K562 (cell line): ENCODE results near the gene C1orf116. TPM values are rescaled to one million over a fixed set of nuclear protein-coding genes. Genes with fewer than 3 reads are reported as not detected.

ENCODE experiments used
- ADNP ChIP-seq: fragments of 200-800 bp; sonication (Bioruptor generic); IDR thresholded peaks from 2 replicates; pipeline ENCODE4 v1.6.1; 2016; ENCODE audit warnings: missing genetic modification characterization, missing compliant biosample characterization
- AFF4 ChIP-seq: sonication (generic); formaldehyde crosslinking; IDR thresholded peaks from 2 replicates; pipeline ENCODE4 v1.8.0; 2023; ENCODE audit warnings: mild to moderate bottlenecking, missing genetic modification reagents
- ARID2 ChIP-seq: fragments of 450-650 bp; IDR thresholded peaks from 2 replicates; pipeline ENCODE4 v1.6.1; 2017; ENCODE audit warnings: antibody characterized with exemption, mild to moderate bottlenecking
- CHCHD3 ChIP-seq: fragments of 250-450 bp; sonication (Bioruptor Pico); IDR thresholded peaks from 2 replicates; pipeline ENCODE4 v2.1.2; 2022; ENCODE audit warnings: mild to moderate bottlenecking
- CREM ChIP-seq: IDR thresholded peaks from 2 replicates; pipeline ENCODE4 v1.6.1; 2014; ENCODE audit warnings: antibody characterized with exemption, low read depth
- DPF2 ChIP-seq: fragments of 450-650 bp; IDR thresholded peaks from 2 replicates; pipeline ENCODE4 v1.6.1; 2016
- ERF ChIP-seq: fragments of 450-650 bp; formaldehyde crosslinking; IDR thresholded peaks from 2 replicates; pipeline ENCODE4 v1.4.0; 2020; ENCODE audit warnings: mild to moderate bottlenecking, mixed read lengths
- ETV6 ChIP-seq, 3 experiments: fragments of 150-350 bp in 1 of 3; sonication (generic) in 1 of 3; formaldehyde crosslinking in 1 of 3; IDR thresholded peaks; 2 replicates each; pipeline versions ENCODE4 v1.6.1 to v1.8.0; 2014 to 2022; ENCODE audit warnings: borderline replicate concordance in 2 of 3, low read depth in 2 of 3, antibody characterized with exemption in 1 of 3, low read length in 1 of 3, mild to moderate bottlenecking in 1 of 3, missing genetic modification reagents in 1 of 3
- EWSR1 ChIP-seq: fragments of 450-650 bp; IDR thresholded peaks from 2 replicates; pipeline ENCODE4 v1.6.1; 2018; ENCODE audit warnings: borderline replicate concordance, mild to moderate bottlenecking, low read depth, moderate library complexity; ENCODE audit not compliant: partially characterized antibody
- GATAD2A ChIP-seq: fragments of 450-650 bp; IDR thresholded peaks from 2 replicates; pipeline ENCODE4 v1.6.1; 2017
- GATAD2B ChIP-seq: fragments of 450-650 bp; IDR thresholded peaks from 2 replicates; pipeline ENCODE4 v1.6.1; 2017; ENCODE audit warnings: mild to moderate bottlenecking, borderline replicate concordance
- MIER1 ChIP-seq: fragments of 450-650 bp; IDR thresholded peaks from 2 replicates; pipeline ENCODE4 v1.6.1; 2016; ENCODE audit warnings: antibody characterized with exemption, mild to moderate bottlenecking, low read depth
- MYC ChIP-seq, 2 experiments: fragments of 250-450 bp in 1 of 2; sonication (Bioruptor Pico) in 1 of 2; IDR thresholded peaks; 2 replicates each; pipeline versions ENCODE4 v1.5.1 to v1.6.1; 2012 to 2021; ENCODE audit warnings: low read depth in 2 of 2, borderline replicate concordance in 1 of 2, improper control_type of control experiment in 1 of 2, low read length in 1 of 2, mild to moderate bottlenecking in 1 of 2, moderate library complexity in 1 of 2
- RB1 ChIP-seq: fragments of 450-650 bp; IDR thresholded peaks from 2 replicates; pipeline ENCODE4 v1.6.1; 2017; ENCODE audit warnings: low read depth, mild to moderate bottlenecking
- RNF2 ChIP-seq: sonication (generic); IDR thresholded peaks from 2 replicates; pipeline ENCODE4 v1.6.1; 2016
- SMAD3 ChIP-seq: fragments of 450-650 bp; formaldehyde crosslinking; conservative IDR thresholded peaks from 2 replicates; pipeline ENCODE4 v1.4.0; 2020; ENCODE audit warnings: mild to moderate bottlenecking
- SMC3 ChIP-seq: conservative IDR thresholded peaks from 2 replicates; pipeline ENCODE4 v1.6.1; 2011; ENCODE audit warnings: low read depth, low read length, improper control_type of control experiment; ENCODE audit not compliant: insufficient read depth
- SRSF9 ChIP-seq: fragments of 200-400 bp; formaldehyde crosslinking; IDR thresholded peaks from 2 replicates; pipeline ENCODE4 v1.6.1; 2017; ENCODE audit warnings: low read depth, low read length, borderline replicate concordance
- ZEB2 ChIP-seq: fragments of 450-650 bp; IDR thresholded peaks from 2 replicates; pipeline ENCODE4 v1.6.1; 2016
- ZFP91 ChIP-seq: sonication (generic); formaldehyde crosslinking; IDR thresholded peaks from 2 replicates; pipeline ENCODE4 v1.8.0; 2022; ENCODE audit warnings: mild to moderate bottlenecking, missing genetic modification reagents
- ZNF431 ChIP-seq: sonication (generic); formaldehyde crosslinking; IDR thresholded peaks from 2 replicates; pipeline ENCODE4 v1.8.0; 2022; ENCODE audit warnings: mild to moderate bottlenecking, missing genetic modification reagents
- polyA plus RNA-seq, 8 experiments: library from polyadenylated mRNA; depleted of rRNA in 4 of 8; stranded (reverse) in 5 of 8; unstranded in 3 of 8; fragments of >200 nt; fragmentation: Nextera tagmentation in 2 of 8; fragmentation: Illumina TruSeq in 1 of 8; extraction: Ambion mirVana in 2 of 8; extraction: Trizol in 1 of 8; gene quantifications; 2 replicates each; pipeline versions ENCODE4 v1.2.1 to v1.2.3, GENCODE V29; 2011 to 2014; ENCODE audit warnings: inconsistent platforms in 1 of 8, missing spikeins in 1 of 8
- total RNA-seq, 7 experiments: library from RNA; depleted of rRNA in 6 of 7; stranded (reverse); fragments of >200 nt in 6 of 7; fragmentation: Illumina TruSeq in 2 of 7; extraction: Trizol in 2 of 7; gene quantifications; 2 replicates each; pipeline versions ENCODE4 v1.2.1 to v1.2.3, GENCODE V29; 2011 to 2021; ENCODE audit warnings: low replicate concordance in 1 of 7
- TF ChIP-seq, protein P1 (sequence below): fragments of 250-450 bp; sonication (Bioruptor Pico); IDR thresholded peaks from 2 replicates; pipeline ENCODE4 v1.8.0; 2022; ENCODE audit warnings: moderate library complexity, mild to moderate bottlenecking, inconsistent platforms

Gene C1orf116
- total and polyA plus RNA-seq, 9 of the 15 experiments (the other 6 are each of a cell fraction or from before 2014, with no cell fraction given): 0.62 to 3.0 (median 0.95) TPM

GRCh38 chr1:207077470-207078377 is 45.2 kb upstream of the C1orf116 start (continued):
- TF ChIP-seq AFF4 (CRISPR knock-in tag) (no peak), ARID2 (peak; percentile 96), GATAD2A (no peak), ZFP91 (no peak), SMAD3 (CRISPR knock-in tag) (0 out of 2 replicates have a peak, but pooled peaks have one; percentile 33), ERF (CRISPR knock-in tag) (no peak), ETV6 (IDR thresholded peaks at IDR 0.05; ENCODE audit: borderline replicate concordance in 1 of 2, low read depth in 2 of 2, low read length in 1 of 2) (no peak), ETV6 (CRISPR knock-in tag; IDR thresholded peaks at IDR 0.05; ENCODE audit: borderline replicate concordance) (no peak), DPF2 (peak; percentile 40; the same call in 1 of the 2 replicates), ADNP (tag) (no peak), SMC3 (peak; percentile 97), MIER1 (no peak), EWSR1 (no peak), RNF2 (no peak), GATAD2B (no peak), MYC (IDR thresholded peaks at IDR 0.05; ENCODE audit: low read depth, low read length) (peak; percentile 71), MYC (CRISPR knock-in tag; IDR thresholded peaks at IDR 0.05; ENCODE audit: borderline replicate concordance, low read depth) (no peak), ZEB2 (peak; percentile 55; the same call in 1 of the 2 replicates), SRSF9 (no peak), ZNF431 (CRISPR knock-in tag) (no peak), CREM (no peak), RB1 (no peak), CHCHD3 (CRISPR knock-in tag) (no peak)
- TF ChIP-seq, protein P1, sequence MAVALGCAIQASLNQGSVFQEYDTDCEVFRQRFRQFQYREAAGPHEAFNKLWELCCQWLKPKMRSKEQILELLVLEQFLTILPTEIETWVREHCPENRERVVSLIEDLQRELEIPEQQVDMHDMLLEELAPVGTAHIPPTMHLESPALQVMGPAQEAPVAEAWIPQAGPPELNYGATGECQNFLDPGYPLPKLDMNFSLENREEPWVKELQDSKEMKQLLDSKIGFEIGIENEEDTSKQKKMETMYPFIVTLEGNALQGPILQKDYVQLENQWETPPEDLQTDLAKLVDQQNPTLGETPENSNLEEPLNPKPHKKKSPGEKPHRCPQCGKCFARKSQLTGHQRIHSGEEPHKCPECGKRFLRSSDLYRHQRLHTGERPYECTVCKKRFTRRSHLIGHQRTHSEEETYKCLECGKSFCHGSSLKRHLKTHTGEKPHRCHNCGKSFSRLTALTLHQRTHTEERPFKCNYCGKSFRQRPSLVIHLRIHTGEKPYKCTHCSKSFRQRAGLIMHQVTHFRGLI (CRISPR knock-in tag): no peak
